HG03039 (cell line): ENCODE data around the gene HOXB3.

Source experiments
- ATAC-seq: cut with Tn5 transposase; IDR thresholded peaks from one replicate; pipeline ENCODE4 v1.9.1; 2021; ENCODE audit warnings: mild to moderate bottlenecking, moderate library complexity; ENCODE audit not compliant: unreplicated experiment

The HOXB3 gene

GRCh38 chr17:48600244-48601098 lies 10.4 kb upstream of the HOXB3 start:
- ATAC-seq, result no peak

GRCh38 chr17:48599354-48599753 lies 9.3 kb upstream of the HOXB3 start:
- ATAC-seq, result no peak

- no peak for ATAC-seq
Observed at GRCh38 chr17:48598736-48599135, 8.7 kb upstream of the HOXB3 start.

DNA sequence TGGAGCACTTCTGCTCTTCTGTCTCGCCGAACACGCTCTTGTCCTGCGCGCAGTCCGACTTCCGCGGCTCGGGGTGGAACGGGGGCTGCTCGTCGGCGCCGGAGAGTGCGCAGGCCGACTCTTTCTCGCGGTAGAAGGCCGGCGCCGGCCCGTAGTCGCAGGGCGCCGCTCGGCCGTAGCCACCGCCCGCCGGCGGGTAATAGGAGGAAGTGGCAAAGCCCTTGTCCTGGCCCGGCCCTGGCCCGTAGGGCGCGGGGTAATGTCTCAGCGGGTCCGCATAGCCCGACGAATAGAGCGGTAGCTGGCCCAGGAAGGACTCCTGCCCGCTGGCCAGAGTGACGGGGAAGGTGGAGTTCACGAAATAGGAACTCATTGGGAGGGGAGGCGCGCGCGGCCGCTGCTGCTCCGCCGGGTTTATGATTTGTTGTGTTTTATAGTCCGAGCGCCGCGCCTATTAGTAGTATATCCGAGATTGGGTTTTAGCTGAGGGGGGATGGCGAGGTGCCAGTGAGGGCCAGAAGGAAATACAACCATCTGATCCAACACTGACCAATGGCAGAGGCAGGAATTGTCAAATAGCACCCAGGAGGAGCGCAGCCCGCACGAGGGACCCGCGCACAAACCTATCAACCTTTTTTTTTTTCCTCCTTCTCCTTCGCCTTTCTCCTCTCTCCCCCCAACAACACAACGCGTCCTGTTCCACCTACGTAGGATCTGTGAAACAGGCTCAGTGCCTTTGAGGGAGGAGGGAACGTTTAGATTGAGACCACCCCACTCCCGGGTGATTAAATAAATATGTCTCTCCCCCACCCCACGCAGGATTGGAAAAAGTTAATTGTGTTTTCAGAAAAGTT lies 8.0 kb upstream of the HOXB3 start:
- no peak for ATAC-seq

- ATAC-seq, result no peak
Observed at GRCh38 chr17:48597528-48597777, 7.4 kb upstream of the HOXB3 start.

DNA sequence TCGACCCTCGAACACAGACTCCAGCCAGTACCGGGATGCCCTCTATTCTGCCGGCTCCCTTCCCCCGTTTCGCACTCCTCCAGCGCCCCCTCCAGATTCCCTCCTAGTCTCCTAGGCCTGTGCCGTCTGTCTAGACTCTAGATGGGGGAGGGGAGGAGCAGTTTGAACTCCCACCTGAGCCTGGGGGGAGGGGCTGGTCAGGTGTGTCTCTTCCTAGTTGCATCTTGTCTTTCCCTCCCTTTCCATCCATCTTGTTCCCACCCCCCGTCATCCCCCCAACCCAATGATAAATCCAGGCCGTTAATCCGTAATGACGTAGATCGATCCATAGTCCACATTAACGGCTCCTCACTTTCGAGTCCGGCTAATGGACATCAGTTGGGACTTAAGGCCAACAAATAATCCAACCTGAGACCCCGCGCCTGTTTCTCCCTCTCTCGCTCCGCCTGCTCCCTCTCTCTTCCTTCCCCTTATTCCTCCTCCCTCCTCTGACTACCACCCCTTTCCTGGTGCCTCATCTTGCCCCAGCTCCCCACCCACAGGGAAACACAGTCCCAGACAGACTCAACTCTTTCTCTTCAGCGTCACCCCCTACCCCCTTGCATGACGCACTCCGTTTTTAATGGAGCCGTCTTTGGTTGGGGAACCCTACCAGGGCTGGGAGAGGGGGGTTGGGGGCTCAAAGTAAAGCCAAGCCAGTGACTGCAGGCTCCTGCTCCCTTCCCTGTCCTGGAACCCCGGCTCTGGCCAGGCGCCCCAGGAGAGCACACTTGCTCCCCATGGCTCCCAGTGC lies 6.9 kb upstream of the HOXB3 start:
- no peak for ATAC-seq

- ATAC-seq, result no peak
Observed at GRCh38 chr17:48596000-48596734, 6.1 kb upstream of the HOXB3 start.

DNA sequence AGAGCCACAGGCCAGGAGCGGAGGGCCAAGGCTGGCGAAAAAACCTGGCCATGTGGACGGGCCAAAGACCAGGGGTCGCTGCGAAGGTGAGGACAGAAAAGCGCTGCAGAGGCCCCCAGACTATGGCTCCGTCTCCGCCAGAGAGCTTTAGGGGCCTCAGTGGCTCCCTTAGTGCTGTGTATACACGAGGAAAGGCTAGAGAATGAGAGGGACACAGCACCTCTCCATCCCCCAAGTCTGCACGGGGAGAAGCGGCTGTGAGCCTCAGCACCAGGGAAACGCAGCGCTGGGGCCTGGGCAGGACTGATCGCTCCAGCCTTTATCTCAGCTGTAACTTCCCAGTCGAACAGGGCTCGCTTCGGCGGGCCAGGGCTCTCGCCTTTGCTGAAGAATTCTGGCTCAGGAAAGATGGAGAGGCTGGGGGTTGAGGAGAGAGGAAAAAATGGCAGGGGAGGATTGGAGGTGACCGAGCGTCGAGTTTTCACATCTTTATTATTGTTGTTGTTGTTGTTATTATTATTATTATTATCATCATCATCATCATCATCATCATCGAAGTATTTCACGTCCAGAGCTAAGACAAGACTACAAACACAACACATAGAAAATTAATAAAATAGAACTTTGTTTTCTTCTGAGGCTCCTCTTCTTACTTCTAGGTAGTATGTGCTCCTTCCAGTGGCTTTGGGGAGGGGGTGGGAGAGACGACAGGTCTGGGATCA lies 5.4 kb upstream of the HOXB3 start:
- no peak for ATAC-seq

GRCh38 chr17:48594538-48595277 lies 4.7 kb upstream of the HOXB3 start:
- ATAC-seq, result no peak

DNA sequence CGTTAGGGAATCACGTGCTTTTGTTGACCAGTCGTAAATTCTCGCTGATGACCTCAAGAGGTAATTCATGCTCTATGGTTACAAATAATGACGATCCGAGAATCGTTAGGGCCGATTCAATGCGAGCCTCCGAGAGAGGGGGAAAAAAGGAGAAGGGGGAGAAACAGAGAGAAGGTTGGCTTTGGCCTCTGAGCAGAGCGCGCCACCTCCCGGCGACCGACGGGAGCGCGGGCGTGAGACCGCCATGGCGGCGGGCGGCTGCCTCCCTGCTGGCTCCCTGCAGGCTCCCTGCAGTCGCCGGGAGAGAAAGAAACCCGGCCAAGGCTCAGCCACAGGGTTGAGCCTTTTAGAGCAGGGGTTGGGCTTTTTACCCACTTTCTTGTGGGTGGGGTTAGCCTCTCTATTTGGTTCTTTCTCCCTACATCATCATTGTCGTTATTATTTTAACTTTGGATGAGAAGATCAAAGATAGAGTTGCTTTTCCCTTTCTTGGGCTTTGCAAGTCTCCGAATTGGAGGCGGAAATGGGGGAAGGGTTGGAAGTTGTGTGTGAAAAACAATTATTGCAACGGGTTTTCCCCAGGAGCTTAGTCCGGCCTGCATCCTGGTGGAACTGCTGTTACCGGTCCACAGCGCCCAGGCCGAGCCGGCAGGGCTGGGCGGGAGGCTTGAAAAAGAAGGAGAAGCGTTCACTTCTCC lies 3.9 kb upstream of the HOXB3 start:
- ATAC-seq, result no peak

DNA sequence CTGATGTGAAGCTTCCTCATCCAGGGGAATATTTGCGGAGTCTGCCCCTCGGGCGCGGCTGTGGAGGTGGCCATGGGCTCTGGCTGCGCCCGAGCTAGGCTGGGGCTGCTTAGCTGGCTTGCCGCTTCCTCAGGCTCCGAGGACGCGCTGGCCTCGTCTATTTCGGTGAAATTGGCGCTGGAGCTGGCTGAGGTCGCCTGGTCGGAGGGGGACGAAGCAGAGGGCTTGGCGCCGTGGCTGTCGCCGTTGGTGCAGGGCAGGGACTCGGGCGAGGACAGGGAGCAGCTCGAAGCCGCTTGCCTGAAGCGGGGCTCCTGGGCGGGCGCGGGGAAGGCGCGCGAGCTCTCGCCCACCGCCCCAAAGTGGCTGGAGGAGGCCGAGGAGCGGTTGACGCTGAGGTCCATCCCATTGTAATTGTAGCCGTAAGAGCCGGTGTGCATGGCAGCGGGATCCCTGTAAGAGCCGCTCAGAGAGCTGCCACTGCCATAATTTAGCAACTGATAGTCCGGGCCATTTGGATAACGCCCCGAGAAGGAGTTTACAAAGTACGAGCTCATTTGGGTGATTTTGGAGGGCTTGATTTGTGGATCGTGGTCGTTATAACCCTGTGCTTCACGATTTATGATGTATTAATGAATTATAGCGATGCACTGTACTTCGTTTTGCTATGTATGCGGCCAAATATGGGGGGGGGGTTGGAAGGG lies 3.2 kb upstream of the HOXB3 start, which contains the start of gene HOXB5:
Gene HOXB5, minus strand, starts transcription at position 654 of the 704 bp plus-strand sequence. Its CDS starts 97 bp downstream, at position 557.
- no peak for ATAC-seq

- no peak for ATAC-seq
Observed at GRCh38 chr17:48592577-48592976, 2.5 kb upstream of the HOXB3 start.

DNA sequence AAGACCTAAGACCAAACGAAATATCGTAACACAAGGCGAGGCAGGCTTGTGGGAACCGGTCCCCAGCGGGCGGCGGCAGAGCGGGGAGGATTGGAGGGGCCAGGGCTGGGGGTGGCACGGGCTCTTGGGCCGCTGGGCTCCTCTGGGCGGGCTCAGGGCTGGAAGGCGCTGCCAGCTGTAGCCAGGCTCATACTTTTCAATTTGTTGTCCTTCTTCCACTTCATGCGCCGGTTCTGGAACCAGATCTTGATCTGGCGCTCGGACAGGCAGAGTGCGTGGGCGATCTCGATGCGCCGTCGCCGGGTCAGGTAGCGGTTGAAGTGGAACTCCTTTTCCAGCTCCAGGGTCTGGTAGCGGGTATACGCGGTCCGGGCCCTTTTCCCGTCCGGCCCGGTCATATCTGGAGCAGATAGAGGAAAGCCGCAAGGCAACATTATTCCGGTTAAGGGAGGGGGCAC lies 2.0 kb upstream of the HOXB3 start:
- no peak for ATAC-seq

GRCh38 chr17:48591255-48592056 lies 1.4 kb upstream of the HOXB3 start:
- no peak for ATAC-seq

GRCh38 chr17:48590607-48591161 lies 643 bp upstream of the HOXB3 start:
- ATAC-seq, result no peak

- ATAC-seq, result no peak
Observed at GRCh38 chr17:48589060-48589830, 796 bp downstream of the HOXB3 start.
